Purkinje cell (primary cell): ENCODE data around the gene VLDLR. TPM values are rescaled to one million over a fixed set of nuclear protein-coding genes. Genes with fewer than 3 reads are reported as not detected.

ENCODE experiments used
- polyA plus RNA-seq: library from polyadenylated mRNA; unstranded; fragments of >200 nt; fragmentation: Nextera tagmentation; gene quantifications from 2 replicates; pipeline ENCODE4 v1.2.1, GENCODE V29; 2014

Gene VLDLR
- 64.9 and 91.0 TPM in 2 replicates for polyA plus RNA-seq

DNA sequence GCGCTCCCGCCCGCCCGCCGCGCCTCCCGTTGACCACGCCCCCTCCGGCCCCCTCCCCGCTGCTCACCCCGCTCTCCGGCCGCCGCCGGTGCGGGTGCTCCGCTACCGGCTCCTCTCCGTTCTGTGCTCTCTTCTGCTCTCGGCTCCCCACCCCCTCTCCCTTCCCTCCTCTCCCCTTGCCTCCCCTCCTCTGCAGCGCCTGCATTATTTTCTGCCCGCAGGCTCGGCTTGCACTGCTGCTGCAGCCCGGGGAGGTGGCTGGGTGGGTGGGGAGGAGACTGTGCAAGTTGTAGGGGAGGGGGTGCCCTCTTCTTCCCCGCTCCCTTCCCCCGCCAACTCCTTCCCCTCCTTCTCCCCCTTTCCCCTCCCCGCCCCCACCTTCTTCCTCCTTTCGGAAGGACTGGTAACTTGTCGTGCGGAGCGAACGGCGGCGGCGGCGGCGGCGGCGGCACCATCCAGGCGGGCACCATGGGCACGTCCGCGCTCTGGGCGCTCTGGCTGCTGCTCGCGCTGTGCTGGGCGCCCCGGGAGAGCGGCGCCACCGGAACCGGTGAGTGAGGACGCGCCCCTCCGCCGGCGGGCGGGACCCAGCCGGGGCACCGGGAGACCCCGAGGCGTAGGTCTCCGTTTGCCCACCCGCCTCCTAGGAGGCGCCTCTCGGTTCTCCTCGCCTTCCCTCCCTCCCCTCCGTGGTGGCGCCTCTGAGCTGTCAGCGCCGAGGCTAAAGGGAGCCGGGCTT, at the start of gene VLDLR:
VLDLR (plus strand) TSS at position 66 of the 739 bp plus-strand sequence; CDS start at position 469, 403 bp downstream.

Other genes starting within 250 kb of the VLDLR start
- gene KCNV2, start 95.7 kb downstream of the VLDLR start, polyA plus RNA-seq = not detected in 2 replicates
- gene PUM3, start 222.3 kb downstream of the VLDLR start, polyA plus RNA-seq = 27.5 and 32.9 TPM in 2 replicates